Right cardiac atrium (tissue), 5 donors: Measurements from ENCODE around the gene SSX2IP. TPM values are rescaled to one million over a fixed set of nuclear protein-coding genes. Genes with fewer than 3 reads are reported as not detected.

Experiments
- ATAC-seq, 2 donors: fragments of 200-7000 bp; cut with Tn5 transposase; one replicate each; pipeline versions ENCODE4 v1.8.0 to v1.9.1; 2020; ENCODE audit warnings: moderate library complexity in 2 of 2, mild to moderate bottlenecking in 1 of 2
- DNase-seq, 3 donors: peaks; one replicate each; pipeline ENCODE4 v3.0.0-alpha.2; 2020
- H3K27ac ChIP-seq: one replicate; pipeline ENCODE4 v1.5.1; 2013; ENCODE audit warnings: mild to moderate bottlenecking, low read length, control low read depth, moderate library complexity
- H3K27me3 ChIP-seq: one replicate; pipeline ENCODE4 v1.6.1; 2013; ENCODE audit not compliant: control insufficient read depth, insufficient read depth
- H3K4me1 ChIP-seq: one replicate; pipeline ENCODE4 v1.6.1; 2013; ENCODE audit warnings: low read length; ENCODE audit not compliant: control insufficient read depth, insufficient read depth
- H3K4me3 ChIP-seq: one replicate; pipeline ENCODE4 v1.5.1; 2013; ENCODE audit warnings: low read length, control low read depth
- H3K9me3 ChIP-seq: one replicate; pipeline ENCODE4 v1.6.1; 2013; ENCODE audit warnings: low read length; ENCODE audit not compliant: control insufficient read depth
- WGBS: extraction: QIAGEN DNeasy Blood & Tissue Kit; methylation state at CpG from one replicate; pipeline ENCODE4 v1.1.7; 2013; 5-methylcytosine and 5-hydroxymethylcytosine counted together
- intact Hi-C, 4 donors: fragments of 100-400 bp; cut with DNase I; formaldehyde crosslinking; loops; one replicate each; pipeline versions ENCODE4 v1.11.0 to v1.14.0; 2022 to 2023
- polyA plus RNA-seq: library from polyadenylated mRNA; stranded (reverse); fragments of 200-250 nt; gene quantifications from one replicate; pipeline ENCODE4 v1.2.3, GENCODE V29; 2013
- total RNA-seq, 4 donors: library from RNA; stranded (reverse); fragmentation: NEBNext Ultra II Directional; extraction: Animal tissue kit (Norgen Biotek cat#: 25700); gene quantifications; one replicate each; pipeline ENCODE4 v1.2.1, GENCODE V29; 2021
- donor health status: healthy with polysubstance abuse.
- donor health status: DM: no; HTN: yes; CAD: no.
- donor health status: DM: no; HTN: no; CAD: no.
- donor health status: DM: no; HTN: yes; CAD: no; lungs with severe emphysema.
- donor health status: DM: yes; HTN: yes; CAD: no.

The SSX2IP gene
- total and polyA plus RNA-seq, 5 donors, result 7.7 to 28.6 (median 20.8) TPM

DNA sequence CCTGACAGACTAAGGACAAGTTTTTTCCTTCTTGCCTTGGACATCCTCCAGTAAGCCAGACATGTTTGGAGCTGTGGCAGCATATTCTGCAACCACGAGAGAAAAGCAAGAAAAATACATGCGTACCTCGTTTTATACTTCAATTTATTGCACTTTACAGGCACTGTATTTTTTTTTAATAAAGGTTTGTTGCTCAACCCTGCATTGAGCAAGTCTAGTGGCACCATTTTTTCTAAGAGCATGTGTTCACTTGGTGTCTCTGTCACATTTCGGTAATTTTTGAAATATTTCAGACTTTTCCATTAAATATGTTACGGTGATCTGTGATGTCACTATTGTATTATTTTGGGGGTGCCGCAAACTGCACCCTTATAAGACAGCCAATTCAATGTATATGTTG, 2.1 kb upstream of the SSX2IP start:
- 89% methylated on average over 6 of the region's 6 CpGs for WGBS
- H3K27ac ChIP-seq, result no peak overlapping the region
- intact Hi-C loops, result no loop called here

DNA sequence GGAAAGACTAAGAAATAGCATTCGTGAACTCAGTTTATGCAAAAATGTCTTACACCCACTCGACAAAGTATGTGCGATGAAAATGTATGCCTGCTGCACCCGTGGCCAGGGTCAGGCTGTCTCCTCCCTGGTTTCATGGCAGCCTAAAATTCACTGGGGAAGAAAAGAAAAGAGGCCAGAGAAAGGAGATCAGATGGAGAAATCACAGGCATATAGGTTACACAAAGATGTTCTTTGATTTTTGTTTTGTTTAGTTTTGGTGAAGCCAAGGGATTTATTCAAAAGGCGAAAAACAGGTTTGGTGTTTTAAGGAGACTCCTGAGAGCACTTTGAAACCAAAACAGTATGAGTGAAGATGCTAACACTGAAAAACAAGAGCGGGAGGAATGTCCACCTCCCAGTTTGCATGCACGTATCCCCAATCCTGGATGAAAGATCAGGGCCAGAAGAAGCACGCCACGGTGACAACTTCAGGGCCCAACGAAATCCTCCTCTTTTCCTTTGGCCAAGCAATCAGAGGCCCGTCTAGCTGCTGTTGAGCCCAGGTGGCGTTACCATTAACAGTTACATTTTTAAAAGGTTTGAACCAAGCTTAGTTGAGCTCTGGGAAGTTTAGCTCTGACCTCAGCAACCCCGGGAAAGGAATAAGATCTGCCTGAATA, 992 bp upstream of the SSX2IP start:
- Histone ChIP-seq H3K27ac (peak overlapping the region; percentile 16), H3K4me3 (peak overlapping the region; percentile 80), H3K9me3 (no peaks in the 10 kb centered on the region), H3K27me3 (no peaks in the 10 kb centered on the region), H3K4me1 (no peaks in the 10 kb centered on the region)
- intact Hi-C loops, result no loop called here
- DNase-seq, result peak in 1 of 3 donors; percentile 15
- WGBS, result 49% methylated on average over 13 of the region's 13 CpGs
- no peak for ATAC-seq

More for the DNA sequence above, 2.1 kb upstream of the SSX2IP start:
- Histone ChIP-seq H3K4me3 (no peak overlapping the region), H3K27me3 (no peaks in the 10 kb centered on the region), H3K4me1 (no peaks in the 10 kb centered on the region), H3K9me3 (no peaks in the 10 kb centered on the region)
- DNase-seq (no peak), ATAC-seq (no peak)

DNA sequence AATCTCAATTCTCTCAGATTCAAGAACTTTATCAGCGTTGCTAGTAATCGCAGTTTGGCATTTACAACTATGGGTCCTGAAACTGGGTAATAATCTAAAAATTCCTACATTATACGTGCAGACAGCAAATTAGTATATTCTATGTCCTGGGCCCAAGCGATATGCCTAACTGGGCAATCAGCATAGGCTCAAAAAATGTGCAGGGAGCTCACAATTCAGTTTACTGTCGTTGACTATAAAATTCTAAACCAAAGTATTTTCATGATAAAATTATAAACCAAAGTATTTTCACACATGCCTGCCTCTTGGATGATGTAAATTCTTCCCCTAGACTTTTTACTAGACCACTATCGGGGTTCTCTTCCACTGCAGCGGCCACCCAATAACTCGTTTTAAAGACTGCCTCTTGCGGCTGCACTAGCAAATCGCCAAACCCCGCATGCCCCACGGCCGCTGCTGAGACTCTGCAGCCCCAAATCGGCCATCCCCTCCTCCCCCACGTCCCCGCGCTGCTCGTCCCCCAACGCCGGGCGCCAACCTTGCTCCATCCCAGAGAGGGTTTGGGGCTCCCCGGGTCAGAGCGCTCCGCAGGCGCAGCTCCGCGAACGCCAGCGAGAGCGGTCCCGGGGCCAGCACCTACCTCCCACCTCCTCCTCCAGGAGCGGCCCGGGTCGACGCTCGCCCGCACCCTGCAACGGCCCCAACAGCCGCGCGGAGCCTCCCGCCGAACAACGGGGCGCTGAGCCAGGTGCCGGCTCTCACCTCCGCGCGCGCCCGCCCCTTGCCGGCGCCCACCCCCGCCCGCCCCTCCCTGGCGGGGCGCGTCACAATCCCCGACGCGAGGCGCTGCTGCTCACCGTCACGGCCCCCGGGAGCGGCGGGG, 506 bp downstream of the SSX2IP start:
- H3K4me3 ChIP-seq, result peak overlapping the region; percentile 80
- 1% methylated on average over 67 of the region's 67 CpGs for WGBS
- peak overlapping the region; percentile 49 for H3K27ac ChIP-seq
- no peaks in the 10 kb centered on the region for H3K9me3 ChIP-seq
- DNase-seq, result peak; percentile 53 to 84 (median 82)
- peak; percentile 38 to 52 for ATAC-seq
- H3K4me1 ChIP-seq, result no peaks in the 10 kb centered on the region
- intact Hi-C loops, result no loop called here
- no peaks in the 10 kb centered on the region for H3K27me3 ChIP-seq

DNA sequence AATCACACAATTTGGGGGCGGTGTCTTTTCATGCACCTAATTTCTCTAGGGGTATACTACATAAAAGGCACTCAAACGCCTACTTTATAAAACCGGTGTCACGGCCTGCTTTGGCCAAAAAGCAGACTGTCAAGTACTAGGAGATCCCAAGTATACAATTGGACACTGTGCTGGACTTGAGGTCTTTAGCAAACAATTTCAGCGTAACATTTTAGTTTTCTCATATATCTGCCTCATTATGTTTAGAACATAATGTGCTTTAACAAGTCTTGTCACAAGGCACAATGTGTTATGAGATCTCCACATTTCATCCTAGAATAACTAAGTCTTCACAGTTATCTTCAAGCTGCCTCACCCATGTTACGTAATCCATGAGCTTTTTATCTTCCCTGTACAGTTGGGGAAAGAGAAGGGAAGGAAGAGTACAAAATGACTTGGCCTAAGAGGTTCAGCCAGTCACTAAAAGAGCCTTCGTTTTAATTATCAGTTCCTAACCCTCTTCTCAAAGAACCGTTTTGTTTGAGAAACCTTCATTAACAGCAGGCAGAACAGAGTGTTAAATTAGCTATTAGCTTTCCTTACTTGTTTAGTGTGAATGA, 1.7 kb downstream of the SSX2IP start:
- H3K4me1 ChIP-seq, result no peaks in the 10 kb centered on the region
- peak overlapping the region; percentile 19 for H3K4me3 ChIP-seq
- ATAC-seq (no peak), DNase-seq (no peak)
- no peaks in the 10 kb centered on the region for H3K27me3 ChIP-seq
- intact Hi-C loops, result no loop called here
- H3K9me3 ChIP-seq, result no peaks in the 10 kb centered on the region
- 66% methylated on average over 8 of the region's 8 CpGs for WGBS
- H3K27ac ChIP-seq, result no peak overlapping the region

DNA sequence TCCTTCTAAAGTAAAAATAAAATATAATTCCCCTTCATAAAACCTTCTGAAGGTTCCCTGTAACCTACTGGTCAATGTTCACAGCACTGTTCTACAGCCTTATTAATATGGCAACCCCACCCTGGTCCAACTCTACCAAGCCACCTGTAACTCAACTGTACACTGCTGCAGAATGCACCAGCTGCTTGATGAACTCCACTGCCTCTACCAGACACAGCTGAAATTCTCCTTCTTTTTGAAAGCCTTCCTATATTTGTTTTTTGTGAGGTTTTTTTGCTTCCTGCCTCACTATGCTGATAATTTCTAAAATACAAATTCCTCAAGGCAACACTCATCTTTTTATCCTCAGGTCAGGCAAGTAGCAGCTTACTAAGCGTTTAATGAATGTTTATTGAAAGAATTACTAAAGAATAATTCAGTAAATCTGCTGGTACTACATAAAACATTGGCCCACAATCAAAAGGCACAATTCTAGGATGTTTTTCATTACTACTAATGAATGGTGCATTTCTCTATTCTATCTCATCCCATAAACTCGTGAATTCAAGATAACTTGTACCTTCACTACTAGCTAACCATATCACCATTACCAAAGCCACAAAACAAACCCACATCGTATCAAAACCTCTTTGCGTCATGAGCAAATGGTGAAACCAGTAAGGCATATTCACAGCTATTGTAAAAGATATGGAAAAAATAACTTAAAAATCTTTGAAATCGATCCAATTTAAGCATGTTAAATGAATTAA, 2.4 kb downstream of the SSX2IP start:
- Histone ChIP-seq H3K9me3 (no peaks in the 10 kb centered on the region), H3K27me3 (no peaks in the 10 kb centered on the region), H3K4me1 (no peaks in the 10 kb centered on the region), H3K4me3 (no peak overlapping the region), H3K27ac (no peak overlapping the region)
- DNase-seq (no peak), ATAC-seq (no peak)
- 80% methylated on average over 5 of the region's 5 CpGs for WGBS
- intact Hi-C loops, result no loop called here

DNA sequence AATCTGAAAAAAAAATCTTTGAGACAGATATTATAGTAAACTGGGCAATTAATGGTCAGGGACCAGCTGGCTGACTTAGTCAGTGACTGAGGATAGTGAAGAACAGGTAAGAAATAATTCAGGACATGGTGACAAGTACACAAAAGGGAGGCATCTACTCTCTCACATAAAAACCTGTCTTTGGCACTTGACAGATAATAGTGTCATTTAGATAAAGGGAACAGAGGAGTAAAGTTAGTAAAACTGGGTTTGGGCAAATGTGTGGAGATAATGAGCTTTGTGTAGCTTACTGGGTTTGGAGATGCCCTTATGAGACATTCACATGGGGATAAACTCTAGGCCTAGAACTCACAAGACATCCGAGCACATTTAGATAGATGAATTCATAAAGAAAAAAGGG, 4.0 kb downstream of the SSX2IP start:
- H3K9me3 ChIP-seq, result no peaks in the 10 kb centered on the region
- DNase-seq (no peak), ATAC-seq (no peak)
- no peaks in the 10 kb centered on the region for H3K4me1 ChIP-seq
- WGBS, result 79% methylated on average over 1 of the region's 1 CpG
- no peak overlapping the region for H3K27ac ChIP-seq
- intact Hi-C loops, result no loop called here
- H3K27me3 ChIP-seq, result no peaks in the 10 kb centered on the region
- no peak overlapping the region for H3K4me3 ChIP-seq

DNA sequence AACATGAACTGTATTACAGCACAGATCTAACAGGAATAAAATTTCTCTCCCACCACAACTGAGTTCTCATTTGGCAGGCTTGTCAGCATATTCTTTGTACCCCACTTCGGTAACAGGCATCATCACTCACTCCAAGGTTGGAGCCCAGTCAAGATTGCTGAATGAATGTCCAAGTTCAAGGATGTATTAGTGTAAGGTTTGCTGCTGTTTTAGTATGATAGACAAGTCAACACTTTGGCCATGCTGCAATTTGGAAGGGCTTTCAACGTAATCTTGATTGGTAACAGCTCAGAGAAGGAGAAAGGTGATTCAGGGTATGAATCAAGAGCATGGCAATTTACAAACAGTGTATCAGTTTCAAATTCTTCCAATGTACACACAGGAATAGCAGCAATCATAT, 6.8 kb downstream of the SSX2IP start:
- DNase-seq, result no peak

DNA sequence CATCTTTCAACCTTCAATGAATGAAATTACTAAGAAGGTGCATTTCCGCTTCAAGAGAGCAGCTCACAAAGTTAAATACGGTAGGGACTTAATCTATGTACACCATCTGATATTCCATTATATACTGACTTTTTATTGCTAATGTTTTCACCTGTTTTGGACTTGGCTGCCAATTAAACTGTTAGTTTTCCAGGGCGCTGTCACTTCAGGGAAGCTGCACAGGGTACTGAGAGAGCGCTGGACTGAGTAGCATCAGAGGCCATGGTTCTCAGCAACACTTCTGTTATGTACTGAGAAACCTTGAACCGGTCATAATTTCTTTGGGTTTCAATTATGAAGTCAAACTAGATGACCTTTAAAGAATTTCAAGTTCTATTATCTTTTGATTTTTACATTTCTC, 8.2 kb downstream of the SSX2IP start:
- no peak overlapping the region for H3K27ac ChIP-seq
- intact Hi-C loops, result no loop called here
- DNase-seq (no peak), ATAC-seq (no peak)
- H3K27me3 ChIP-seq, result no peaks in the 10 kb centered on the region
- 97% methylated on average over 5 of the region's 5 CpGs for WGBS
- H3K9me3 ChIP-seq, result no peaks in the 10 kb centered on the region
- no peaks in the 10 kb centered on the region for H3K4me1 ChIP-seq
- no peak overlapping the region for H3K4me3 ChIP-seq

More for the DNA sequence above, 6.8 kb downstream of the SSX2IP start:
- Histone ChIP-seq H3K4me1 (no peaks in the 10 kb centered on the region), H3K9me3 (no peaks in the 10 kb centered on the region), H3K4me3 (no peak overlapping the region), H3K27me3 (no peaks in the 10 kb centered on the region), H3K27ac (no peak overlapping the region)
- ATAC-seq, result no peak
- 87% methylated on average over 2 of the region's 2 CpGs for WGBS
- intact Hi-C loops, result no loop called here

DNA sequence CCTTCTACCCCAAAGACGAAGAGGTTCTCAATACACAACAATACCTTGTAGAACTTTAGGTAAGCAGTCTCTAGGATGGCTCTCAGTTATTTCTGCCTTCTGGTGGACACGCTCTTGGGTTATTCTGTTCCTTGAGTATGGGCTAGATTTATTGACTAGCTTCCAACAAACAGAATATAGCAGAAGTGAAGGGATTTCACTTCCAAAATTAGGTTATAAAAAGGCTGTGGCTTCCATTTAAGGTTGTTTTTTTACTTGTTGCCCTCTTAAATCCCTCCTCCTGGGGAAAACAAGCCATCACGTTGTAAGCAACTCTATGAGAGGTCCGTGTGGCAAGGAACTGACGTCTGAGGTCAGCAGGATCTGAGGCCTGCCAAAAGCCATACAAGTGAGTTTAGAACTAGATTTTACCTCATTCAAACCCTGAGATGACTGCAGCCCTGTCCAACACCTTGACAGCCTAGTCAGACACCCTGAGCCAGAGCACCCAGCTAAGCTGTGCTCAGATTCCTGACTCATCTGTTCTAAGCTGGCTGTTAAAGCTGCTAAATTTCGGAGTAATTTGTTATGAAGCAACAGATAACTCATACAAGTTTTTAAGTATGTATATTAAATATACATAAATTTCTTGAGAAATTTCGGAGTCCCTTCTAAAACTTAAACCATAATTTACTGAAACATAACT, 12.7 kb downstream of the SSX2IP start:
- H3K4me3 ChIP-seq, result no peak overlapping the region
- ATAC-seq (no peak), DNase-seq (no peak)
- intact Hi-C loops, result no loop called here
- no peaks in the 10 kb centered on the region for H3K27me3 ChIP-seq
- H3K27ac ChIP-seq, result no peak overlapping the region
- WGBS, result 80% methylated on average over 7 of the region's 7 CpGs
- H3K4me1 ChIP-seq, result no peaks in the 10 kb centered on the region
- H3K9me3 ChIP-seq, result no peaks in the 10 kb centered on the region

DNA sequence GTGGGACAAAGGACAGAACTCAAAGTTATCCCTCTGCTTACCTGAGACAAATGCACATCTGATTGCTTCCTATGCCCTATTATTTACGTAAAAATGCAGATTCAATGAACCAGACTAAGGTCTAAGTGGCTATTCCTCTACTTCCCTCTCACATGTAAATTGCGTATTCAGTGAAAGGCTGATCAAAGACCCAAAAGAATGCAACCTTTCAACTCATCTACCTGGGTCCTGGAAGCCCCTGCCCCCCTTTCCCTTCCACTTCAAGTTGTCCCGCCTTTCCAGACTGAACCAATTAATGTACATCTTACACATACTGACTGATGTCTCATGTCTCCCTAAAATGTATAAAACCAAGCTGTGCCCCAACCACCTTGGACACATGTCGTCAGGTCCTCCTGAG, 14.6 kb downstream of the SSX2IP start:
- WGBS, result 95% methylated on average over 4 of the region's 4 CpGs
- ATAC-seq, result no peak

More for the DNA sequence above, 14.6 kb downstream of the SSX2IP start:
- H3K4me1 ChIP-seq, result no peaks in the 10 kb centered on the region
- H3K9me3 ChIP-seq, result no peaks in the 10 kb centered on the region
- no peak for DNase-seq
- H3K27ac ChIP-seq, result no peak overlapping the region
- no peaks in the 10 kb centered on the region for H3K27me3 ChIP-seq
- intact Hi-C loops, result no loop called here
- H3K4me3 ChIP-seq, result no peak overlapping the region
